Measurements from ENCODE around the gene HCN3. TPM values are rescaled to one million over a fixed set of nuclear protein-coding genes. Genes with fewer than 3 reads are reported as not detected.
"Not testable (repeated sequence)": the region's sequence is repeated elsewhere in the genome, so short reads cannot be mapped to it uniquely, and the experiment has no call there.

HCN3 gene
- total RNA-seq (ENCODE audit: unreplicated experiment): 7.3 TPM
- long read RNA-seq, partial matches to known transcripts: 0 of 1 reads
- long read RNA-seq, other reads (novel, unspliced or antisense): 1 of 1 reads

DNA sequence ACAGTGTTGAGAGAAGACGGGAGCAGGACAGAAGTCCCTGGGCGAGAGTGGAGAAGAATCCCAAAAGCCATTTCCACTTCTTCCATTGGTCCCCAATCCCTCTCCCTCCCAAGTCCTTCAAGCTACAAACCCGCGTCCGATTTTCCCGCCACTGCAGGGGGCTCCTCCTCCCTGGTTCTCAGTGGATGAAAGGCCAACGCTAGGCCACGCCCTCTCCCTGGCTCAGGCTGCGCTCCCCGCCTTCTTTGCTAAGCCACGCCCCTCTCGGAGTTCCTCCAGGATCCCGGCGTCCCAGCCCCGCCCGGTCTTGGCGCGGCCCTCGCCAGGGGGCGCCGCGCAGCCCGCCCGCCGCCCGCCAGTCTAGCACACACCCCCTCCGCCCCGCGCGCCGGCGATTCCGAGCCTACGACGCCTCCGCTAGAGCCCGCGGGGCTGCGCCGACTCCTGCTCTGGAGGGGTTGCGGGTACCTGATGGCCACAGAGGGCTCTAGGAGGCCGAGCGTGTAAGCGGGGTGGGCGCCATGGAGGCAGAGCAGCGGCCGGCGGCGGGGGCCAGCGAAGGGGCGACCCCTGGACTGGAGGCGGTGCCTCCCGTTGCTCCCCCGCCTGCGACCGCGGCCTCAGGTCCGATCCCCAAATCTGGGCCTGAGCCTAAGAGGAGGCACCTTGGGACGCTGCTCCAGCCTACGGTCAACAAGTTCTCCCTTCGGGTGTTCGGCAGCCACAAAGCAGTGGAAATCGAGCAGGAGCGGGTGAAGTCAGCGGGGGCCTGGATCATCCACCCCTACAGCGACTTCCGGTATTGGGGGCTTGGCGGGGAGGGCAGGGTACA is at the start of gene HCN3:
TSS of gene HCN3 (plus strand) at position 394 of the 832 bp plus-strand sequence. CDS start at position 522, 128 bp downstream.
- peak; percentile 99 for DNase-seq (ENCODE audit: low spot score)
- Mint-ChIP-seq H3K4me1 (ENCODE audit: unreplicated experiment) (peaks cover 32% of the 10 kb centered on the region), H3K27ac (ENCODE audit: unreplicated experiment) (peak within 1 kb of the TSS; percentile 55), H3K4me3 (ENCODE audit: unreplicated experiment) (peak within 1 kb of the TSS; percentile 86), H3K27me3 (ENCODE audit: unreplicated experiment) (peaks cover 13% of the 10 kb centered on the region), H3K9me3 (ENCODE audit: unreplicated experiment) (no peaks in the 10 kb centered on the region), H3K36me3 (ENCODE audit: low read depth, unreplicated experiment) (peaks cover 13% of the 10 kb centered on the region)
- TF ChIP-seq, protein P1, sequence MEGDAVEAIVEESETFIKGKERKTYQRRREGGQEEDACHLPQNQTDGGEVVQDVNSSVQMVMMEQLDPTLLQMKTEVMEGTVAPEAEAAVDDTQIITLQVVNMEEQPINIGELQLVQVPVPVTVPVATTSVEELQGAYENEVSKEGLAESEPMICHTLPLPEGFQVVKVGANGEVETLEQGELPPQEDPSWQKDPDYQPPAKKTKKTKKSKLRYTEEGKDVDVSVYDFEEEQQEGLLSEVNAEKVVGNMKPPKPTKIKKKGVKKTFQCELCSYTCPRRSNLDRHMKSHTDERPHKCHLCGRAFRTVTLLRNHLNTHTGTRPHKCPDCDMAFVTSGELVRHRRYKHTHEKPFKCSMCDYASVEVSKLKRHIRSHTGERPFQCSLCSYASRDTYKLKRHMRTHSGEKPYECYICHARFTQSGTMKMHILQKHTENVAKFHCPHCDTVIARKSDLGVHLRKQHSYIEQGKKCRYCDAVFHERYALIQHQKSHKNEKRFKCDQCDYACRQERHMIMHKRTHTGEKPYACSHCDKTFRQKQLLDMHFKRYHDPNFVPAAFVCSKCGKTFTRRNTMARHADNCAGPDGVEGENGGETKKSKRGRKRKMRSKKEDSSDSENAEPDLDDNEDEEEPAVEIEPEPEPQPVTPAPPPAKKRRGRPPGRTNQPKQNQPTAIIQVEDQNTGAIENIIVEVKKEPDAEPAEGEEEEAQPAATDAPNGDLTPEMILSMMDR (IDR thresholded peaks at IDR 0.05; ENCODE audit: unreplicated experiment): peak; percentile 73

DNA sequence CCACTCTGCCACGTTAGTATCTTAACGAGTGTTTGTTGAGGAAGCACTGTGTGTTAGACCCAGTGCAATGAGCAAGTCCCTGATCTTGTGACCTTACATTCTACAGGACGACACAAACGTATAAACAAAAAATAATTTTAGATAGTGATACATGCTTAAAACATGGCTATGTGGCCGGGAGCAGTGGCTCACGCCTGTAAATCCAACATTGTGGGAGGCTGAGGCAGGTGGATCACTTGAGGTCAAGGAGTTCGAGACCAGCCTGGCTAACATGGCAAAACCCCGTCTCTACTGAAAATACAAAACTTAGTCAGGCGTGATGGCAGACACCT is 49.2 kb upstream of the HCN3 start:
- peaks cover 12% of the 10 kb centered on the region for H3K27me3 Mint-ChIP-seq (ENCODE audit: unreplicated experiment)
- H3K27ac Mint-ChIP-seq (ENCODE audit: unreplicated experiment): peak overlapping the region; percentile 93
- peak overlapping the region; percentile 91 for H3K4me3 Mint-ChIP-seq (ENCODE audit: unreplicated experiment)
- no peak for DNase-seq (ENCODE audit: low spot score)
- H3K9me3 Mint-ChIP-seq (ENCODE audit: unreplicated experiment): no peaks in the 10 kb centered on the region
- peaks cover 5% of the 10 kb centered on the region for H3K36me3 Mint-ChIP-seq (ENCODE audit: low read depth, unreplicated experiment)
- TF ChIP-seq, protein P1 (IDR thresholded peaks at IDR 0.05; ENCODE audit: unreplicated experiment): no peak
- H3K4me1 Mint-ChIP-seq (ENCODE audit: unreplicated experiment): peaks cover 19% of the 10 kb centered on the region

- not testable (repeated sequence) for H3K27ac Mint-ChIP-seq (ENCODE audit: unreplicated experiment); H3K4me3 Mint-ChIP-seq (ENCODE audit: unreplicated experiment); DNase-seq (ENCODE audit: low spot score); H3K9me3 Mint-ChIP-seq (ENCODE audit: unreplicated experiment)
- H3K4me1 Mint-ChIP-seq (ENCODE audit: unreplicated experiment): peaks cover 14% of the 10 kb centered on the region
- H3K36me3 Mint-ChIP-seq (ENCODE audit: low read depth, unreplicated experiment): peaks cover 12% of the 10 kb centered on the region
- peaks cover 14% of the 10 kb centered on the region for H3K27me3 Mint-ChIP-seq (ENCODE audit: unreplicated experiment)
Measured at GRCh38 chr1:155231302-155231701, 46.0 kb upstream of the HCN3 start.

- not testable (repeated sequence) for H3K4me1 Mint-ChIP-seq (ENCODE audit: unreplicated experiment); DNase-seq (ENCODE audit: low spot score); H3K27ac Mint-ChIP-seq (ENCODE audit: unreplicated experiment); H3K9me3 Mint-ChIP-seq (ENCODE audit: unreplicated experiment)
- Mint-ChIP-seq H3K27me3 (ENCODE audit: unreplicated experiment) (peaks cover 14% of the 10 kb centered on the region), H3K4me3 (ENCODE audit: unreplicated experiment) (peak overlapping the region; percentile 56), H3K36me3 (ENCODE audit: low read depth, unreplicated experiment) (peaks cover 10% of the 10 kb centered on the region)
Measured at GRCh38 chr1:155232001-155232978, 45.0 kb upstream of the HCN3 start.

GRCh38 chr1:155233502-155233901 is 43.8 kb upstream of the HCN3 start:
- not testable (repeated sequence) for DNase-seq (ENCODE audit: low spot score); H3K4me3 Mint-ChIP-seq (ENCODE audit: unreplicated experiment); H3K27me3 Mint-ChIP-seq (ENCODE audit: unreplicated experiment); H3K9me3 Mint-ChIP-seq (ENCODE audit: unreplicated experiment); H3K27ac Mint-ChIP-seq (ENCODE audit: unreplicated experiment); H3K4me1 Mint-ChIP-seq (ENCODE audit: unreplicated experiment)
- peaks cover 10% of the 10 kb centered on the region for H3K36me3 Mint-ChIP-seq (ENCODE audit: low read depth, unreplicated experiment)

DNA sequence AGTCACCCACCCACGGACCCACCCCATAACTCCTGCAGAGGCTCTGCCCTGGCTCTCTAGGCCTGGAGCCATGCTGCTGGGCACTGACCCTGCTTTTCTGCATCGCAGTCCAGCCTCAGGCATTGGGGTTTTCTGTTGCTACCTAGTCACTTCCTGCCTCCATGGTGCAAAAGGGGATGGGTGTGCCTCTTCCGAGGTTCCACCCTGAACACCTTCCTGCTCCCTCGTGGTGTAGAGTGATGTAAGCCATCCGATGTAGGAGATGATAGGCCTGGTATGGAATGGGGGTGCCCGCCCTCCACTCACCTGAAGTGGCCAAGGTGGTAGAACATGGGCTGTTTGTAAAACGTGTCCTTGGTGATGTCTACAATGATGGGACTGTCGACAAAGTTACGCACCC is 41.9 kb upstream of the HCN3 start:
- Mint-ChIP-seq H3K4me3 (ENCODE audit: unreplicated experiment) (peak overlapping the region; percentile 48), H3K36me3 (ENCODE audit: low read depth, unreplicated experiment) (peaks cover 10% of the 10 kb centered on the region)
- H3K4me1 Mint-ChIP-seq (ENCODE audit: unreplicated experiment); H3K27me3 Mint-ChIP-seq (ENCODE audit: unreplicated experiment); H3K27ac Mint-ChIP-seq (ENCODE audit: unreplicated experiment); H3K9me3 Mint-ChIP-seq (ENCODE audit: unreplicated experiment); DNase-seq (ENCODE audit: low spot score): not testable (repeated sequence)
